GM21576 (cell line): ENCODE data around the gene KXD1.

Experiments used
- ATAC-seq: cut with Tn5 transposase; IDR thresholded peaks from one replicate; pipeline ENCODE4 v1.9.1; 2021; ENCODE audit warnings: mild to moderate bottlenecking, moderate library complexity; ENCODE audit not compliant: unreplicated experiment

The KXD1 gene

DNA sequence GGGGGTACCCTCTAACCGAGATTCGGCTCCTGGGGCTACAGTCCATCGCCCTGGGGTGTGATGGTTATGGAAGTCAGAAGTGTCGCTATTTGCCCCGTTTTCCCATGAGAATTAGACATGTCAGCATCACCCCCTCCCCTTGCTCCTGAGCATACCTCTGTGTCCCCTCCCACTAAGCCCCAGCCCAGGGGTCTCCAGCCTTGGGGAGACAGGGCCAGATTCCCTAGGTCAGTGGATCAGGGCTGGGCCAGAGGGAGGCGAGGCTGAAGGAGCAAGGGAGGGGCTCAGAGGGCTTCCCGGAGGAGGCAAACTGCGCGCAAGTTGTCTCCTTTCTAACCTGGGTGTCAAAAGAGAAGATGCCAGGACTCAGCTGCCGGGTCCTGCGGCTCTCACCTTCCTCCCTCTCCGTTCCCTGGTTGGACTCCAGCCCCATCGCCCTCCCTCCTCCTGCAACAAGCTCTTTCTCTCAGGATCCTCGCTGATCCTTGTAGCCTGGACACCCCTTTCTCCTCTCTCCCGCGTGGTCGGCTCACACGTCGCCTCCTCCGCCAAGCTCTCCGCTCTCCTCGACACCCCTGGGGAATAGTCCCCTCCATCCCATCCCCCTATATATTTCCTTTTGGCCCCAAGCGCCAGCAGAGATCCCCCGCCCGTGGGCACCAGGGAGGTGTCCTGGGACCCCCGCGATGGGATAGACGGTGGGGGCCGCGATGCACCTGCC is 54.5 kb downstream of the KXD1 start:
- no peak for ATAC-seq

DNA sequence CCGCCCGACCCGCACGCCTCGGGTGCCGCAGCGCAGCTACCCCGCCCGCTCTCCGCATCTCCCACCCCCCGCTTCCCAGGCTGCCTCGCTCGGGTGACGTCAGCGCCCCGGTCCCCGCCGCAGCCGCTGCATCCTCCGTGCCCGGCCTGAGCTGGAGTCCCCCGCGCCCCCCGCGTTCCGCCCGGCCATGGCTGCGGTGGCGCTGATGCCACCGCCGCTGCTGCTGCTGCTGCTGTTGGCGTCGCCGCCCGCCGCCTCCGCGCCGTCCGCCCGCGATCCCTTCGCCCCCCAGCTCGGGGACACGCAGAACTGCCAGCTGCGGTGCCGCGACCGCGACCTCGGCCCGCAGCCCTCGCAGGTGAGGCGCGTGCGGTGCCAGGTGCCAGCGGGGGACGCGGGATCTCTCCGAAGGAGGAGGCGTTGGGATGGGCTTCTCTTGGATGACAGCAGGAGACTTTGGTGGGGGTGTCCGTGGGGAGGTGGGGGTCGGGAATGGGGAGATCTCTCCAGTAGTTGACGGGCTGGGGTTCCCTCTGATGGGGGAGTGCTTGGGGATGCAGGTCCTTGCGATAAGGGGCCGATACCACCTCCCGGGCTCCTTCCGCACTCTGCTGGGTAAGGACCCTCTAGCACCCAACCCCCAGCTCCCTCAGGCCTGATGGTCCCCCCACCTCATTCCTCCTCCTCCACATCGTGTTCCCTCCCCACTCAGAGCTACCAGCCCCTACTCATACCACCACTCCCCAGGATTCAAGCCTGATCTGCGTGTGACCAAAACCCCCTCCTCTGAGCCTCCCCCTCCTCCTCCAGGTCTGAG is 55.3 kb downstream of the KXD1 start, which contains the start of gene TMEM59L:
TMEM59L (plus strand) TSS at position 99 of the 817 bp plus-strand sequence; CDS start at position 188, 89 bp downstream.
- no peak for ATAC-seq

DNA sequence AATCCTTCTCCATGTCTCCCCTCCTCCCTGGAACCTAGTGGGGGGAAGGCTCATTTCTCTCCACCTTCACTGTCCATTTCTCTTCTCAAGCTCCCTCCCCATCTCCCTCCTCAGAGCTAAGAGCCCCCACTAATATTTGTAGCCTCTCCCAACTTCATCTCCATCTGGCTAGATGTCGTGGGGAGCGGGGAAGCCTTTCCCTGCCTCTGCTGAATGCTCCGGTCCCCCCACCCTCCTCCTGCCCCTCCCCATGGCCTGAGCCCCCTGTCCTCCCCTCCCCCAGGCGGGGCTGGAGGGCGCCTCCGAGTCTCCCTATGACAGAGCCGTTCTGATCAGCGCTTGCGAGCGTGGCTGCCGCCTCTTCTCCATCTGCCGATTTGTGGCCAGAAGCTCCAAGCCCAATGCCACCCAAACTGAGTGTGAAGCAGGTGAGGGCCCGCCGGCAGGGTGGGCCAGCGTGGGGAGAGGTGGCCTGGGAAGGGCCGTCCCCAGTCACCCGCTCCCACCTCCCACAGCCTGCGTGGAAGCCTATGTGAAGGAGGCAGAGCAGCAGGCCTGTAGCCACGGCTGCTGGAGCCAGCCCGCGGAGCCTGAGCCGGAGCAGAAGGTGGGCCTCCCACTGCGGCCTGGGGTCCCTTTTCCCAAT is 56.0 kb downstream of the KXD1 start:
- no peak for ATAC-seq

DNA sequence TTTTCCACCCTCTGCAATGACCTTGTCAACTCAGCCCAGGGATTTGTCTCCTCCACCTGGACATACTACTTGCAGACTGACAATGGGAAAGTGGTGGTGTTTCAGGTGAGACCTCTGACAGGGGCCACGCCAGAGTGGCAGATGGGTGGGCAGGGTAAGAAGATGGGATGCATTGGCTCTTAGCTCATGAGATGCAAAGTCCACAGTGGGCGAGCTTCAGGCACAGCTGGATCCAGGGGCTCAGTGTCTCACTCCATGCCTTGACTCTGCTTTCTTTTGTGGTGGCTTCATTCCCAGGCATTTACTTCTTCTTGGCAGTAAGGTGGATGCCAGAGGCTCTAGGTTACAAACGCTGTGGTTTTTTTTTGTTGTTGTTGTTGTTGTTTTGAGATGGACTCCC is 58.4 kb downstream of the KXD1 start:
- no peak for ATAC-seq

DNA sequence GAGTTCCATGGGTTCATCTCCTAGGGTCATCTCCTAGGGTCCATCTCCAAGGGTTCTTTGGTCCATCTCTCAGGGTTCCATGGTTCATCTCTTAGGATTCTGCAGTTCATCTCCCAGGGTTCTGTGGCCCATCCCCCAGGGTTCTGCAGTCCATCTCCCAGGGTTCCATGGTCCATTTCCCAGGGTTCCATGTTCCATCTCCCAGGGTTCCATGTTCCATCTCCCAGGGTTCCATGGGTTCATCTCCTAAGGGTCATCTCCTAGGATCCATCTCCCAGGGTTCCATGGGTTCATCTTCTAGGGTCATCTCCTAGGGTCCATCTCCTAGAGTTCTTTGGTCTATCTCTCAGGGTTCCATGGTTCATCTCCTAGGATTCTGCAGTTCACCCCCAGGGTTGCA is 59.9 kb downstream of the KXD1 start:
- ATAC-seq = no peak

DNA sequence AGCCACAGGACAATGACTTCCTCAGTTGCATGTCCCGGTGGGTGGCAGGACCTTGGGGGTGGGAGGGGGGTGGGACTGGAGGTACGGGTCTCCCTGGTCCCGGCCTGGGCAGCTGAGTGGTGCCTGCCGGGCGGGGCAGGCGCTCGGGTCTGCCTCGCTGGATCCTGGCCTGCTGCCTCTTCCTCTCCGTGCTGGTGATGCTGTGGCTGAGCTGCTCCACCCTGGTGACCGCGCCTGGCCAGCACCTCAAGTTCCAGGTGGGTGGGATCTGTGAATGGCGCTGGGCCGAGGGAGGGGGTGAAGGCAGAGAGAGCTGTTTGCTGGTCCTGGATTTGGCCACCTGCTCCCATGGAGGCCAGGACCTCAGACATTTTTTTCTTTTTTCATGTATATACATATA is 60.6 kb downstream of the KXD1 start:
- no peak for ATAC-seq
